GM23338 (cell line): Measurements from ENCODE around the gene LNX2.

Experiments
- CREB1 ChIP-seq: fragments of 250-450 bp; sonication (Bioruptor Pico); IDR thresholded peaks from 2 replicates; pipeline ENCODE4 v1.5.0; 2020; ENCODE audit warnings: low read depth, mild to moderate bottlenecking, moderate library complexity
- EZH2 ChIP-seq: fragments of 200-600 bp; sonication (generic); IDR thresholded peaks from one replicate; pipeline ENCODE4 v1.8.0; 2017; ENCODE audit warnings: antibody characterized with exemption, mild to moderate bottlenecking, low read depth; ENCODE audit not compliant: unreplicated experiment
- EZH2phosphoT487 ChIP-seq: fragments of 200-600 bp; sonication (generic); IDR thresholded peaks from one replicate; pipeline ENCODE4 v1.8.1; 2018; ENCODE audit warnings: antibody characterized with exemption; ENCODE audit not compliant: unreplicated experiment
- POLR2AphosphoS5 ChIP-seq: IDR thresholded peaks from 2 replicates; pipeline ENCODE4 v1.6.1; 2016; ENCODE audit warnings: antibody characterized with exemption, low read depth
- TF ChIP-seq, protein P1 (sequence below), 2 experiments: fragments of 200-600 bp in 1 of 2; sonication (generic) in 1 of 2; conservative IDR thresholded peaks; 2 replicates each; pipeline versions ENCODE4 v1.5.1 to v1.6.1; 2016 to 2017; ENCODE audit warnings: antibody characterized with exemption in 2 of 2, low read depth in 2 of 2, mild to moderate bottlenecking in 2 of 2, moderate library complexity in 1 of 2
- TF ChIP-seq, protein P2 (sequence below): IDR thresholded peaks from 2 replicates; pipeline ENCODE4 v1.6.1; 2016; ENCODE audit warnings: antibody characterized with exemption
- TF ChIP-seq, protein P3 (sequence below): IDR thresholded peaks from one replicate; pipeline ENCODE4 v1.6.1; 2018; ENCODE audit warnings: antibody characterized with exemption; ENCODE audit not compliant: unreplicated experiment

- TF ChIP-seq, protein P1, sequence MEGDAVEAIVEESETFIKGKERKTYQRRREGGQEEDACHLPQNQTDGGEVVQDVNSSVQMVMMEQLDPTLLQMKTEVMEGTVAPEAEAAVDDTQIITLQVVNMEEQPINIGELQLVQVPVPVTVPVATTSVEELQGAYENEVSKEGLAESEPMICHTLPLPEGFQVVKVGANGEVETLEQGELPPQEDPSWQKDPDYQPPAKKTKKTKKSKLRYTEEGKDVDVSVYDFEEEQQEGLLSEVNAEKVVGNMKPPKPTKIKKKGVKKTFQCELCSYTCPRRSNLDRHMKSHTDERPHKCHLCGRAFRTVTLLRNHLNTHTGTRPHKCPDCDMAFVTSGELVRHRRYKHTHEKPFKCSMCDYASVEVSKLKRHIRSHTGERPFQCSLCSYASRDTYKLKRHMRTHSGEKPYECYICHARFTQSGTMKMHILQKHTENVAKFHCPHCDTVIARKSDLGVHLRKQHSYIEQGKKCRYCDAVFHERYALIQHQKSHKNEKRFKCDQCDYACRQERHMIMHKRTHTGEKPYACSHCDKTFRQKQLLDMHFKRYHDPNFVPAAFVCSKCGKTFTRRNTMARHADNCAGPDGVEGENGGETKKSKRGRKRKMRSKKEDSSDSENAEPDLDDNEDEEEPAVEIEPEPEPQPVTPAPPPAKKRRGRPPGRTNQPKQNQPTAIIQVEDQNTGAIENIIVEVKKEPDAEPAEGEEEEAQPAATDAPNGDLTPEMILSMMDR (conservative IDR thresholded peaks at IDR 0.05; ENCODE audit: low read depth in 2 of 2), result no peak
- TF ChIP-seq POLR2AphosphoS5 (no peak), EZH2 (no peak), EZH2phosphoT487 (no peak), CREB1 (CRISPR knock-in tag) (no peak)
- TF ChIP-seq, protein P2, sequence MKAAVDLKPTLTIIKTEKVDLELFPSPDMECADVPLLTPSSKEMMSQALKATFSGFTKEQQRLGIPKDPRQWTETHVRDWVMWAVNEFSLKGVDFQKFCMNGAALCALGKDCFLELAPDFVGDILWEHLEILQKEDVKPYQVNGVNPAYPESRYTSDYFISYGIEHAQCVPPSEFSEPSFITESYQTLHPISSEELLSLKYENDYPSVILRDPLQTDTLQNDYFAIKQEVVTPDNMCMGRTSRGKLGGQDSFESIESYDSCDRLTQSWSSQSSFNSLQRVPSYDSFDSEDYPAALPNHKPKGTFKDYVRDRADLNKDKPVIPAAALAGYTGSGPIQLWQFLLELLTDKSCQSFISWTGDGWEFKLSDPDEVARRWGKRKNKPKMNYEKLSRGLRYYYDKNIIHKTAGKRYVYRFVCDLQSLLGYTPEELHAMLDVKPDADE, result no peak
- TF ChIP-seq, protein P3, sequence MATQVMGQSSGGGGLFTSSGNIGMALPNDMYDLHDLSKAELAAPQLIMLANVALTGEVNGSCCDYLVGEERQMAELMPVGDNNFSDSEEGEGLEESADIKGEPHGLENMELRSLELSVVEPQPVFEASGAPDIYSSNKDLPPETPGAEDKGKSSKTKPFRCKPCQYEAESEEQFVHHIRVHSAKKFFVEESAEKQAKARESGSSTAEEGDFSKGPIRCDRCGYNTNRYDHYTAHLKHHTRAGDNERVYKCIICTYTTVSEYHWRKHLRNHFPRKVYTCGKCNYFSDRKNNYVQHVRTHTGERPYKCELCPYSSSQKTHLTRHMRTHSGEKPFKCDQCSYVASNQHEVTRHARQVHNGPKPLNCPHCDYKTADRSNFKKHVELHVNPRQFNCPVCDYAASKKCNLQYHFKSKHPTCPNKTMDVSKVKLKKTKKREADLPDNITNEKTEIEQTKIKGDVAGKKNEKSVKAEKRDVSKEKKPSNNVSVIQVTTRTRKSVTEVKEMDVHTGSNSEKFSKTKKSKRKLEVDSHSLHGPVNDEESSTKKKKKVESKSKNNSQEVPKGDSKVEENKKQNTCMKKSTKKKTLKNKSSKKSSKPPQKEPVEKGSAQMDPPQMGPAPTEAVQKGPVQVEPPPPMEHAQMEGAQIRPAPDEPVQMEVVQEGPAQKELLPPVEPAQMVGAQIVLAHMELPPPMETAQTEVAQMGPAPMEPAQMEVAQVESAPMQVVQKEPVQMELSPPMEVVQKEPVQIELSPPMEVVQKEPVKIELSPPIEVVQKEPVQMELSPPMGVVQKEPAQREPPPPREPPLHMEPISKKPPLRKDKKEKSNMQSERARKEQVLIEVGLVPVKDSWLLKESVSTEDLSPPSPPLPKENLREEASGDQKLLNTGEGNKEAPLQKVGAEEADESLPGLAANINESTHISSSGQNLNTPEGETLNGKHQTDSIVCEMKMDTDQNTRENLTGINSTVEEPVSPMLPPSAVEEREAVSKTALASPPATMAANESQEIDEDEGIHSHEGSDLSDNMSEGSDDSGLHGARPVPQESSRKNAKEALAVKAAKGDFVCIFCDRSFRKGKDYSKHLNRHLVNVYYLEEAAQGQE, result no peak
Measured at GRCh38 chr13:27572234-27572901, 48.0 kb downstream of the LNX2 start.
